ENCODE data around the gene FUOM. TPM values are rescaled to one million over a fixed set of nuclear protein-coding genes. Genes with fewer than 3 reads are reported as not detected.

The FUOM gene
- total RNA-seq, 1 donor from 2014 or later, result 13.0 TPM

GRCh38 chr10:133354672-133355240 lies 3.1 kb downstream of the FUOM start:
- Mint-ChIP-seq H3K4me1 (ENCODE audit: low read depth, unreplicated experiment) (no peaks in the 10 kb centered on the region), H3K4me3 (ENCODE audit: unreplicated experiment) (no peak overlapping the region), H3K9me3 (ENCODE audit: unreplicated experiment) (no peaks in the 10 kb centered on the region), H3K27ac (ENCODE audit: unreplicated experiment) (no peak overlapping the region), H3K27me3 (ENCODE audit: unreplicated experiment) (no peaks in the 10 kb centered on the region), H3K36me3 (ENCODE audit: unreplicated experiment) (no peaks in the 10 kb centered on the region)
- TF ChIP-seq CTCF (IDR thresholded peaks at IDR 0.05; ENCODE audit: partially characterized antibody, unreplicated experiment), result no peak
- no peak for DNase-seq

DNA sequence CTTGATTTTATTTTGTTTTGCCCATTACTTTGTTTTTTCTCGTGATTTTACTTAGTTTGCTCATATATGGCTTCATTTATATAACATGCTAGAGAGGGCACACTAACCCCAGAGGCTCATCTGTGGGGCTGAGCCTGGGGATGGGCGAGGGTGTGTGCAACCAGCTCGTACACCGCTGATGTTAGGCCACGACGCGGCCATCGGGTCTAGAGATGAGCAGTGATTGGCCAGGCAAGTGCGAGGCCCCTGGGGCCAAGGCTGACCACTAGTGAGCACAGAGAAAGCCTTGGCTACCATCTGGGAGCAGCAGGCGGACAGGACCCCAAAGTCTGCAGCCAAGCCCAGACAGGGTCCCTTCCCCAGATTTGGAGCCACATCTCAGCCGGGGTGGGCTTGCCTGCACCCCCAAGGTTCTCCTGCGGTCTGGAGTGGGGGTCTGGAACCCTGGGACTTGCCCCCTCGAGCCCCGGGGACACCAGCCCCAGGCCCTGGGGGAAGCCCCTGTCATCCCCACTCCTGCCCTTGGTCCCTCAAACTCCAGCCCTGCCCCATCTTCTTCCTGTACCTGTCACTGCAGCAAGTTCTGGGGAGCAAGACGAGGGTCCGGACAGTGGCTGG lies 3.7 kb downstream of the FUOM start:
- Mint-ChIP-seq H3K9me3 (ENCODE audit: unreplicated experiment) (no peaks in the 10 kb centered on the region), H3K4me1 (ENCODE audit: low read depth, unreplicated experiment) (no peaks in the 10 kb centered on the region), H3K4me3 (ENCODE audit: unreplicated experiment) (no peak overlapping the region), H3K27me3 (ENCODE audit: unreplicated experiment) (peaks cover 2% of the 10 kb centered on the region), H3K27ac (ENCODE audit: unreplicated experiment) (no peak overlapping the region), H3K36me3 (ENCODE audit: unreplicated experiment) (no peaks in the 10 kb centered on the region)
- DNase-seq, result no peak
- TF ChIP-seq CTCF (IDR thresholded peaks at IDR 0.05; ENCODE audit: partially characterized antibody, unreplicated experiment), result no peak

- H3K27ac Mint-ChIP-seq (ENCODE audit: unreplicated experiment), result no peak overlapping the region
- H3K4me1 Mint-ChIP-seq (ENCODE audit: low read depth, unreplicated experiment), result no peaks in the 10 kb centered on the region
- DNase-seq, result no peak
- H3K4me3 Mint-ChIP-seq (ENCODE audit: unreplicated experiment), result no peak overlapping the region
- peaks cover 2% of the 10 kb centered on the region for H3K27me3 Mint-ChIP-seq (ENCODE audit: unreplicated experiment)
- no peaks in the 10 kb centered on the region for H3K9me3 Mint-ChIP-seq (ENCODE audit: unreplicated experiment)
- H3K36me3 Mint-ChIP-seq (ENCODE audit: unreplicated experiment), result no peaks in the 10 kb centered on the region
- no peak for TF ChIP-seq CTCF (IDR thresholded peaks at IDR 0.05; ENCODE audit: partially characterized antibody, unreplicated experiment)
Measured at GRCh38 chr10:133353202-133353959, 4.4 kb downstream of the FUOM start.

- H3K27me3 Mint-ChIP-seq (ENCODE audit: unreplicated experiment), result peaks cover 2% of the 10 kb centered on the region
- H3K4me3 Mint-ChIP-seq (ENCODE audit: unreplicated experiment), result no peak overlapping the region
- no peak for TF ChIP-seq CTCF (IDR thresholded peaks at IDR 0.05; ENCODE audit: partially characterized antibody, unreplicated experiment)
- no peaks in the 10 kb centered on the region for H3K9me3 Mint-ChIP-seq (ENCODE audit: unreplicated experiment)
- no peak for DNase-seq
- no peaks in the 10 kb centered on the region for H3K4me1 Mint-ChIP-seq (ENCODE audit: low read depth, unreplicated experiment)
- no peak overlapping the region for H3K27ac Mint-ChIP-seq (ENCODE audit: unreplicated experiment)
- H3K36me3 Mint-ChIP-seq (ENCODE audit: unreplicated experiment), result no peaks in the 10 kb centered on the region
Measured at GRCh38 chr10:133351408-133352318, 6.2 kb downstream of the FUOM start.

All from glutamatergic neuron (in vitro differentiated cells).